Measurements from ENCODE around the gene ZNF750.

ZNF750 gene

DNA sequence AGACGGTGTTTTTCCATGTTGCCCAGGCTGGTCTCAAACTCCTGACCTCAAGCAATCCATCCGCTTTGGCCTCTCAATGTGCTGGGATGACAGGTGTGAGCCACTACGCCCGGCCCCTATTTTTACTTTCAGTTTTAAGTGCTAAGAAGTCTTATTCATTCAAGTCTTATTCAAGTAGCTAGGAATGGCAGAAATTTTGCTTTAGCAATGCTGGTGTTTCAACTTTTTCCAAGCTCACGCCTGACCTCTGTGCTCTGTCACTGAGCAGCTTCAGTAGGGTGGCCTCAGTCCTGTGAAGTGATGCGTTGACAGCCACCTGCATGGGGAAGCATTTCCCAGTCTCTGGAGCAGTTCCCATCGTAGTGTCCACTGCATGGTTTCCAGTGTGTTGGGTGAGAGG is 12.9 kb downstream of the ZNF750 start:
- WGBS (ENCODE audit: extremely low coverage, insufficient coverage, insufficient read length) = no CpG with 5 or more reads among the region's 7 CpGs

DNA sequence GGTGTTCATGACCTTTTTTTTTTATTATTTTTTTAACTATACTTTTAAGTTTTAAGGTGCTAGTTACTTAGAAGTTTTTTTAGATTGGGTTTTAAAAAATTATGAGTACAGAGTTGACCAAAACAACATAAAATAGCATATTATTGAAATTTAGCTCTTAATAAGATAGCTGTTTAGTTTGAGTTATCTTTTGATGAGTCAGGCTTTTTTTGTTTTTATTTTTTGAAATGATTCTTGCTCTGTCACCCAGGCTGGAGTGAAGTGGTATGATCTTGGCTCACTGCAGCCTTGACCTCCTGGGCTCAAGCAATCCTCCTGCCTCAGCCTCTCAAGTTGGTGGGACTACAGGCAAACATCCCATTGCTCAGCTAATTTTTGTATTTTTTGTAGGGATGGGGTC is 13.6 kb downstream of the ZNF750 start:
- no peak overlapping the region for H2BK5ac ChIP-seq (ENCODE audit: low read depth, low read length, poor library complexity)

More for the DNA sequence above, 12.9 kb downstream of the ZNF750 start:
- Histone ChIP-seq H3K79me2 (ENCODE audit: control insufficient read depth, insufficient read depth, low read length, poor library complexity) (no peaks in the 10 kb centered on the region), H3K36me3 (ENCODE audit: control insufficient read depth in 1 of 2, insufficient read depth in 2 of 2, low read length in 2 of 2) (peaks cover 23 to 35% of the 10 kb centered on the region in 2 experiments), H3K14ac (ENCODE audit: low read length) (no peak overlapping the region), H3K4me3 (ENCODE audit: low read depth, low read length) (no peak overlapping the region), H3K9me3 (ENCODE audit: insufficient read depth, low read depth, low read length) (peaks cover 16% of the 10 kb centered on the region), H3K27ac (ENCODE audit: low read depth, low read length) (no peak overlapping the region), H2BK12ac (ENCODE audit: low read length) (no peak overlapping the region), H4K8ac (ENCODE audit: low read depth, low read length) (no peak overlapping the region), H3K23ac (ENCODE audit: low read length) (no peak overlapping the region), H3K79me1 (ENCODE audit: low read length) (no peaks in the 10 kb centered on the region), H2AFZ (ENCODE audit: insufficient read depth, low read length, poor library complexity) (no peak overlapping the region), H3K4ac (ENCODE audit: low read depth, low read length) (no peak overlapping the region), H3K18ac (ENCODE audit: low read length) (no peak overlapping the region), H4K12ac (ENCODE audit: low read depth, low read length) (no peak overlapping the region), H2BK5ac (ENCODE audit: low read depth, low read length, poor library complexity) (no peak overlapping the region), H4K91ac (ENCODE audit: low read depth, low read length) (no peak overlapping the region), H3K9ac (ENCODE audit: low read length) (no peak overlapping the region), H2AK5ac (ENCODE audit: low read length) (no peak overlapping the region), H3K27me3 (ENCODE audit: insufficient read depth, low read length) (no peaks in the 10 kb centered on the region), H3K4me1 (ENCODE audit: control insufficient read depth in 1 of 2, insufficient read depth in 2 of 2, low read length in 2 of 2) (no peaks in the 10 kb centered on the region), H3K4me2 (ENCODE audit: low read length) (no peak overlapping the region), H2BK120ac (ENCODE audit: insufficient read depth, low read length, poor library complexity) (no peak overlapping the region)
- peak; percentile 54 to 87 for DNase-seq

DNA sequence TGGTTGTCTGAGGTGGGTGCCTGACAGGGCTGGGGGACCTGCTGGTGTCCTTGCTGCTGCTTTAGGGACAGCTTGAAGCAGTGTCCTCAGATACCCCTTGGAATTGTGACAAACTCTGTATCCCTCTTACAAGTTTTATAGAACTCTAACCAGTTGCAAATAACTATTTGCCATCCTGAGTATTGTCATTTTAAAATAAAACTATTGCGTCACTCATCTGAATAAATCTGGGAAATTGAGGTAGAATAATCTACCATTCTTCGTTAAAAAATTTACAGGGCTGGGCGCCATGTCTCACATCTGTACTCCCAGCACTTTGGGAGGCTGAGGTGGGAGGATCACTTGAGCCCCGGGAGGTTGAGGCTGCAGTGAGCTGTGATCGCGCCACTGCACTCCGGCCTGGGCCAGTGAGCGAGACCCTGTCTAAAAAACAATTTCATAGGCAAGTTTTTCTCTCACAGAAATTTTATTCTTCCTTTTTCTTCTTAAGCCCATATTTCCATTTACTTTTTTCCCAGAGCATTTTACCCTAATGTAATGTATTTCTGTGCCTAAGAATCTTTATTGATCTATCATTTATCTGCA is 14.2 kb downstream of the ZNF750 start:
- Histone ChIP-seq H3K4me2 (ENCODE audit: low read length) (no peak overlapping the region), H3K4me1 (ENCODE audit: control insufficient read depth in 1 of 2, insufficient read depth in 2 of 2, low read length in 2 of 2) (no peaks in the 10 kb centered on the region), H2AK5ac (ENCODE audit: low read length) (no peak overlapping the region), H3K9ac (ENCODE audit: low read length) (no peak overlapping the region), H3K27ac (ENCODE audit: low read depth, low read length) (no peak overlapping the region), H4K12ac (ENCODE audit: low read depth, low read length) (no peak overlapping the region), H3K79me1 (ENCODE audit: low read length) (no peaks in the 10 kb centered on the region), H2BK120ac (ENCODE audit: insufficient read depth, low read length, poor library complexity) (no peak overlapping the region), H3K18ac (ENCODE audit: low read length) (no peak overlapping the region), H2BK5ac (ENCODE audit: low read depth, low read length, poor library complexity) (no peak overlapping the region), H4K91ac (ENCODE audit: low read depth, low read length) (no peak overlapping the region), H3K9me3 (ENCODE audit: insufficient read depth, low read depth, low read length) (peaks cover 18% of the 10 kb centered on the region), H3K27me3 (ENCODE audit: insufficient read depth, low read length) (no peaks in the 10 kb centered on the region), H3K23ac (ENCODE audit: low read length) (no peak overlapping the region), H3K4ac (ENCODE audit: low read depth, low read length) (no peak overlapping the region), H2AFZ (ENCODE audit: insufficient read depth, low read length, poor library complexity) (no peak overlapping the region), H4K8ac (ENCODE audit: low read depth, low read length) (no peak overlapping the region), H3K14ac (ENCODE audit: low read length) (no peak overlapping the region), H2BK12ac (ENCODE audit: low read length) (no peak overlapping the region), H3K79me2 (ENCODE audit: control insufficient read depth, insufficient read depth, low read length, poor library complexity) (no peaks in the 10 kb centered on the region), H3K4me3 (ENCODE audit: low read depth, low read length) (peak overlapping the region; percentile 7), H3K36me3 (ENCODE audit: control insufficient read depth in 1 of 2, insufficient read depth in 2 of 2, low read length in 2 of 2) (peaks cover 11 to 28% of the 10 kb centered on the region in 2 experiments)
- no CpG with 5 or more reads among the region's 8 CpGs for WGBS (ENCODE audit: extremely low coverage, insufficient coverage, insufficient read length)
- DNase-seq = no peak

More for the DNA sequence above, 13.6 kb downstream of the ZNF750 start:
- Histone ChIP-seq H3K9ac (ENCODE audit: low read length) (no peak overlapping the region), H3K79me1 (ENCODE audit: low read length) (no peaks in the 10 kb centered on the region), H2BK12ac (ENCODE audit: low read length) (no peak overlapping the region), H3K18ac (ENCODE audit: low read length) (no peak overlapping the region), H3K27ac (ENCODE audit: low read depth, low read length) (no peak overlapping the region), H3K4me3 (ENCODE audit: low read depth, low read length) (no peak overlapping the region), H3K79me2 (ENCODE audit: control insufficient read depth, insufficient read depth, low read length, poor library complexity) (no peaks in the 10 kb centered on the region), H3K4me1 (ENCODE audit: control insufficient read depth in 1 of 2, insufficient read depth in 2 of 2, low read length in 2 of 2) (no peaks in the 10 kb centered on the region), H4K8ac (ENCODE audit: low read depth, low read length) (no peak overlapping the region), H3K14ac (ENCODE audit: low read length) (no peak overlapping the region), H3K36me3 (ENCODE audit: control insufficient read depth in 1 of 2, insufficient read depth in 2 of 2, low read length in 2 of 2) (peaks cover 16 to 33% of the 10 kb centered on the region in 2 experiments), H2BK120ac (ENCODE audit: insufficient read depth, low read length, poor library complexity) (no peak overlapping the region), H2AK5ac (ENCODE audit: low read length) (no peak overlapping the region), H3K23ac (ENCODE audit: low read length) (no peak overlapping the region), H3K4ac (ENCODE audit: low read depth, low read length) (no peak overlapping the region), H3K9me3 (ENCODE audit: insufficient read depth, low read depth, low read length) (peaks cover 16% of the 10 kb centered on the region), H4K12ac (ENCODE audit: low read depth, low read length) (no peak overlapping the region), H3K4me2 (ENCODE audit: low read length) (no peak overlapping the region), H3K27me3 (ENCODE audit: insufficient read depth, low read length) (no peaks in the 10 kb centered on the region), H4K91ac (ENCODE audit: low read depth, low read length) (no peak overlapping the region), H2AFZ (ENCODE audit: insufficient read depth, low read length, poor library complexity) (no peak overlapping the region)
- no peak for DNase-seq

DNA sequence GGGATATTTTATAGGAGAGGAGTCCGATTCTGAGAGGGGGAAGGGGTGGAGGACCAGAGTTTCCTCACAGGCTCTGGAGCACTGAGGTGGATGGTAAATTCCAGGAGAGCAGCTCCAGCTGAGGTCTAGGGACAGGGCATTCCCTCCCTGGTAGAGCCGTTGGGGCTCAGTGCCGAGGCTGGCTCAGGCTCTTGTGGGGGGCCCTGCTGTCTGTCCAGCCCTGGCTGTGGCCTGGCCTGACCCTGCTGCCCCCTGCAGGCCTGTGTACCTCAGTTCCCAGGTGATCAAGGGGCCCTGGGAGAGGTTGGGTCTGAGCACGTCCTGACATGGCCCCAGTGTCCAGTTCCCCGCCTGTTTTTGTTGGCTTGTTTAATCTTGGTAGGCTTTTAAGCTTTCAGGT is 16.8 kb downstream of the ZNF750 start:
- Histone ChIP-seq H3K4me3 (ENCODE audit: low read depth, low read length) (no peak overlapping the region), H3K4me2 (ENCODE audit: low read length) (no peak overlapping the region), H3K4ac (ENCODE audit: low read depth, low read length) (no peak overlapping the region), H4K91ac (ENCODE audit: low read depth, low read length) (no peak overlapping the region), H3K79me2 (ENCODE audit: control insufficient read depth, insufficient read depth, low read length, poor library complexity) (no peaks in the 10 kb centered on the region), H3K23ac (ENCODE audit: low read length) (no peak overlapping the region), H2BK120ac (ENCODE audit: insufficient read depth, low read length, poor library complexity) (no peak overlapping the region), H3K18ac (ENCODE audit: low read length) (no peak overlapping the region), H3K79me1 (ENCODE audit: low read length) (no peaks in the 10 kb centered on the region), H3K9me3 (ENCODE audit: insufficient read depth, low read depth, low read length) (peaks cover 11% of the 10 kb centered on the region), H3K36me3 (ENCODE audit: control insufficient read depth in 1 of 2, insufficient read depth in 2 of 2, low read length in 2 of 2) (peaks cover 3 to 14% of the 10 kb centered on the region in 2 experiments), H3K9ac (ENCODE audit: low read length) (no peak overlapping the region), H4K12ac (ENCODE audit: low read depth, low read length) (no peak overlapping the region), H2AFZ (ENCODE audit: insufficient read depth, low read length, poor library complexity) (no peak overlapping the region), H3K27ac (ENCODE audit: low read depth, low read length) (no peak overlapping the region), H4K8ac (ENCODE audit: low read depth, low read length) (no peak overlapping the region), H2AK5ac (ENCODE audit: low read length) (no peak overlapping the region), H2BK12ac (ENCODE audit: low read length) (no peak overlapping the region), H3K27me3 (ENCODE audit: insufficient read depth, low read length) (no peaks in the 10 kb centered on the region), H2BK5ac (ENCODE audit: low read depth, low read length, poor library complexity) (no peak overlapping the region), H3K4me1 (ENCODE audit: control insufficient read depth in 1 of 2, insufficient read depth in 2 of 2, low read length in 2 of 2) (no peaks in the 10 kb centered on the region), H3K14ac (ENCODE audit: low read length) (no peak overlapping the region)
- no peak for DNase-seq
- WGBS (ENCODE audit: extremely low coverage, insufficient coverage, insufficient read length) = no CpG with 5 or more reads among the region's 5 CpGs
